ENCODE measurements around the gene NOP56.

The NOP56 gene

GRCh38 chr20:2652724-2653555 is 508 bp downstream of the NOP56 start:
- TF ChIP-seq CTCF (IDR thresholded peaks at IDR 0.05): no peak

GRCh38 chr20:2653556-2654383 is 1.3 kb downstream of the NOP56 start:
- no peak for TF ChIP-seq CTCF (IDR thresholded peaks at IDR 0.05)

GRCh38 chr20:2654384-2654822 is 2.0 kb downstream of the NOP56 start:
- no peak for TF ChIP-seq CTCF (IDR thresholded peaks at IDR 0.05)

GRCh38 chr20:2654831-2655230 is 2.4 kb downstream of the NOP56 start:
- no peak for TF ChIP-seq CTCF (IDR thresholded peaks at IDR 0.05)

- no peak for TF ChIP-seq CTCF (IDR thresholded peaks at IDR 0.05)
Measured at GRCh38 chr20:2655331-2656116, 3.1 kb downstream of the NOP56 start.

- no peak for TF ChIP-seq CTCF (IDR thresholded peaks at IDR 0.05)
Measured at GRCh38 chr20:2656471-2657117, 4.2 kb downstream of the NOP56 start.

- no peak for TF ChIP-seq CTCF (IDR thresholded peaks at IDR 0.05)
Measured at GRCh38 chr20:2657241-2657640, 4.8 kb downstream of the NOP56 start.

All from LNCAP (cell line).